ENCODE results near the gene NR6A1.

Gene NR6A1

DNA sequence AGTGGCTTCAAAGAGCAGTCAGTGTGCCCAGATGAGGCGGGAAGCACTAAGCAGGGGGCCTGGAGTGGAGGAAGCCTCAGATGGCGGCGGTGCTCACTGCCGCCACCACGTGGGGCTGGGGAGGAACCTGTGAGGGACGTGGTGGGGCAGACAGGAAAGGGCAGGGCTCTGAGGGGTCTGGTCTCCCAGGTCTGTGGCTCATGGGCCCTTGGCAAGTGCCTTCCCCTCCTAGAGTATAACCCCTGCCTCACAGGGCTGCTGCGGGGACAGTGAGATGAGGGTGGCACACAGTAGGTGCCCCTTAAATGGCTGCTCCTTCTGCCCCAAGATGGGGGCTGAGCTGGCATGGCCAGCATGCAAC, 290.5 kb downstream of the NR6A1 start (continued):
- no peak for TF ChIP-seq ZSCAN23 (tag by site-specific recombination; IDR thresholded peaks at IDR 0.05)
- TF ChIP-seq SCRT2 (tag by site-specific recombination; IDR thresholded peaks at IDR 0.05), result peak; percentile 66
- TF ChIP-seq ZNF426 (tag by site-specific recombination; IDR thresholded peaks at IDR 0.05), result no peak
- TF ChIP-seq ZNF423 (tag by site-specific recombination; IDR thresholded peaks at IDR 0.05), result no peak
- TF ChIP-seq ZNF354C (tag by site-specific recombination; IDR thresholded peaks at IDR 0.05; ENCODE audit: borderline replicate concordance, low read depth), result no peak
- no peak for TF ChIP-seq ZNF19 (tag by site-specific recombination; IDR thresholded peaks at IDR 0.05; ENCODE audit: low read depth)
- TF ChIP-seq, protein P1, sequence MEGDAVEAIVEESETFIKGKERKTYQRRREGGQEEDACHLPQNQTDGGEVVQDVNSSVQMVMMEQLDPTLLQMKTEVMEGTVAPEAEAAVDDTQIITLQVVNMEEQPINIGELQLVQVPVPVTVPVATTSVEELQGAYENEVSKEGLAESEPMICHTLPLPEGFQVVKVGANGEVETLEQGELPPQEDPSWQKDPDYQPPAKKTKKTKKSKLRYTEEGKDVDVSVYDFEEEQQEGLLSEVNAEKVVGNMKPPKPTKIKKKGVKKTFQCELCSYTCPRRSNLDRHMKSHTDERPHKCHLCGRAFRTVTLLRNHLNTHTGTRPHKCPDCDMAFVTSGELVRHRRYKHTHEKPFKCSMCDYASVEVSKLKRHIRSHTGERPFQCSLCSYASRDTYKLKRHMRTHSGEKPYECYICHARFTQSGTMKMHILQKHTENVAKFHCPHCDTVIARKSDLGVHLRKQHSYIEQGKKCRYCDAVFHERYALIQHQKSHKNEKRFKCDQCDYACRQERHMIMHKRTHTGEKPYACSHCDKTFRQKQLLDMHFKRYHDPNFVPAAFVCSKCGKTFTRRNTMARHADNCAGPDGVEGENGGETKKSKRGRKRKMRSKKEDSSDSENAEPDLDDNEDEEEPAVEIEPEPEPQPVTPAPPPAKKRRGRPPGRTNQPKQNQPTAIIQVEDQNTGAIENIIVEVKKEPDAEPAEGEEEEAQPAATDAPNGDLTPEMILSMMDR (tag by site-specific recombination; IDR thresholded peaks at IDR 0.05), result peak; percentile 63
- TF ChIP-seq GLIS1 (tag by site-specific recombination; IDR thresholded peaks at IDR 0.05), result peak; percentile 79
- TF ChIP-seq, protein P2, sequence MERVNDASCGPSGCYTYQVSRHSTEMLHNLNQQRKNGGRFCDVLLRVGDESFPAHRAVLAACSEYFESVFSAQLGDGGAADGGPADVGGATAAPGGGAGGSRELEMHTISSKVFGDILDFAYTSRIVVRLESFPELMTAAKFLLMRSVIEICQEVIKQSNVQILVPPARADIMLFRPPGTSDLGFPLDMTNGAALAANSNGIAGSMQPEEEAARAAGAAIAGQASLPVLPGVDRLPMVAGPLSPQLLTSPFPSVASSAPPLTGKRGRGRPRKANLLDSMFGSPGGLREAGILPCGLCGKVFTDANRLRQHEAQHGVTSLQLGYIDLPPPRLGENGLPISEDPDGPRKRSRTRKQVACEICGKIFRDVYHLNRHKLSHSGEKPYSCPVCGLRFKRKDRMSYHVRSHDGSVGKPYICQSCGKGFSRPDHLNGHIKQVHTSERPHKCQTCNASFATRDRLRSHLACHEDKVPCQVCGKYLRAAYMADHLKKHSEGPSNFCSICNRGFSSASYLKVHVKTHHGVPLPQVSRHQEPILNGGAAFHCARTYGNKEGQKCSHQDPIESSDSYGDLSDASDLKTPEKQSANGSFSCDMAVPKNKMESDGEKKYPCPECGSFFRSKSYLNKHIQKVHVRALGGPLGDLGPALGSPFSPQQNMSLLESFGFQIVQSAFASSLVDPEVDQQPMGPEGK (tag by site-specific recombination; IDR thresholded peaks at IDR 0.05), result peak; percentile 44; the same call in 1 of the 2 replicates
- no peak for TF ChIP-seq ZFP69B (tag by site-specific recombination; IDR thresholded peaks at IDR 0.05)
- no peak for TF ChIP-seq ZNF843 (tag by site-specific recombination; IDR thresholded peaks at IDR 0.05)
- TF ChIP-seq, protein P3, sequence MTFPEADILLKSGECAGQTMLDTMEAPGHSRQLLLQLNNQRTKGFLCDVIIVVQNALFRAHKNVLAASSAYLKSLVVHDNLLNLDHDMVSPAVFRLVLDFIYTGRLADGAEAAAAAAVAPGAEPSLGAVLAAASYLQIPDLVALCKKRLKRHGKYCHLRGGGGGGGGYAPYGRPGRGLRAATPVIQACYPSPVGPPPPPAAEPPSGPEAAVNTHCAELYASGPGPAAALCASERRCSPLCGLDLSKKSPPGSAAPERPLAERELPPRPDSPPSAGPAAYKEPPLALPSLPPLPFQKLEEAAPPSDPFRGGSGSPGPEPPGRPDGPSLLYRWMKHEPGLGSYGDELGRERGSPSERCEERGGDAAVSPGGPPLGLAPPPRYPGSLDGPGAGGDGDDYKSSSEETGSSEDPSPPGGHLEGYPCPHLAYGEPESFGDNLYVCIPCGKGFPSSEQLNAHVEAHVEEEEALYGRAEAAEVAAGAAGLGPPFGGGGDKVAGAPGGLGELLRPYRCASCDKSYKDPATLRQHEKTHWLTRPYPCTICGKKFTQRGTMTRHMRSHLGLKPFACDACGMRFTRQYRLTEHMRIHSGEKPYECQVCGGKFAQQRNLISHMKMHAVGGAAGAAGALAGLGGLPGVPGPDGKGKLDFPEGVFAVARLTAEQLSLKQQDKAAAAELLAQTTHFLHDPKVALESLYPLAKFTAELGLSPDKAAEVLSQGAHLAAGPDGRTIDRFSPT (tag by site-specific recombination; IDR thresholded peaks at IDR 0.05), result peak; percentile 35; the same call in 1 of the 2 replicates
- TF ChIP-seq, protein P4, sequence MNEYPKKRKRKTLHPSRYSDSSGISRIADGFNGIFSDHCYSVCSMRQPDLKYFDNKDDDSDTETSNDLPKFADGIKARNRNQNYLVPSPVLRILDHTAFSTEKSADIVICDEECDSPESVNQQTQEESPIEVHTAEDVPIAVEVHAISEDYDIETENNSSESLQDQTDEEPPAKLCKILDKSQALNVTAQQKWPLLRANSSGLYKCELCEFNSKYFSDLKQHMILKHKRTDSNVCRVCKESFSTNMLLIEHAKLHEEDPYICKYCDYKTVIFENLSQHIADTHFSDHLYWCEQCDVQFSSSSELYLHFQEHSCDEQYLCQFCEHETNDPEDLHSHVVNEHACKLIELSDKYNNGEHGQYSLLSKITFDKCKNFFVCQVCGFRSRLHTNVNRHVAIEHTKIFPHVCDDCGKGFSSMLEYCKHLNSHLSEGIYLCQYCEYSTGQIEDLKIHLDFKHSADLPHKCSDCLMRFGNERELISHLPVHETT (tag by site-specific recombination; IDR thresholded peaks at IDR 0.05), result no peak

DNA sequence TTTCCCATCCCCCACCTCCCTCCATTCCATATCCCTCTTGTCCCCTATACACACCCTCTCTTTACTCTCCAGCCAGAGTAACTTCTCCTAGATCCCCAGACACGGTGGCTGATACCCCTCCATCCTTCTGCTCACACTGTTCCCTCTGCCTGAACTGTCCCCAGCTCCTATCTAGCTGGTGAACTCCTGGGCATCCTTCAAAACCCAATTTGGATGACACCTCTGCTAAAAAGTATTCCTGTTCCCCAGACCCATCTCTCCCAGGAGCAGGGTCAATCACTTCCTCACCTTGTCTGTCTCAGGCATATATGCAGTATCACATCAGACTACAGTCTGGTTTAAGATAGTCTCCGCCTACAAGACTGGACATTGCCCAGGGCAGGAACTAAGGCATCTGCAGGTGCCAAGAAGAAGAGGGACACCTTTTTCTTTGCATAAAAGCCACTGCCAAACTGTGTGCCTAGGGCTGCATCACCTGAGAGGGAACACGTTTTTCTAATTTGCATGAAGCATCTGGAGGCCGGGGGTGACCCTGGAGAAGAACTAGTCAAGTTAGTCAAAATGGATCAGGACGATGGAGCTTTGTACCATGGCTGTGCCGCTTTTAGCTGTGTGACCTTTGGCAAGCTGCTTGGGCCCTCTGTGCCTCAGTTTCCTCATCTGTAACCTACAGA, 291.0 kb downstream of the NR6A1 start:
- ChIA-PET POLR2A (no interaction called here), CTCF (interaction anchor here (0.7 to 5.2 kb wide), 7 partner anchors 9 to 60 kb away, joined by 3 to 27 read pairs (median 3); no protein-coding TSS in a partner anchor)
- TF ChIP-seq ZNF354C (tag by site-specific recombination; IDR thresholded peaks at IDR 0.05; ENCODE audit: borderline replicate concordance, low read depth), result no peak
- no peak for TF ChIP-seq ZNF423 (tag by site-specific recombination; IDR thresholded peaks at IDR 0.05)
- TF ChIP-seq ZNF501 (tag by site-specific recombination; IDR thresholded peaks at IDR 0.05), result no peak
- TF ChIP-seq TRIM28 (IDR thresholded peaks at IDR 0.05; ENCODE audit: borderline replicate concordance, low read length), result no peak
- peak; percentile 95 for TF ChIP-seq ZFP3 (tag by site-specific recombination; IDR thresholded peaks at IDR 0.05; ENCODE audit: low read depth)
- no peak for TF ChIP-seq KLF10 (tag by site-specific recombination; IDR thresholded peaks at IDR 0.05)
- TF ChIP-seq ZEB2 (tag by site-specific recombination; IDR thresholded peaks at IDR 0.05), result no peak
- no peak for TF ChIP-seq ZNF16 (tag by site-specific recombination; IDR thresholded peaks at IDR 0.05; ENCODE audit: low read depth)
- no peaks in the 10 kb centered on the region for H3K4me1 ChIP-seq (ENCODE audit: control insufficient read depth, insufficient read depth, low read length)
- H3K4me3 ChIP-seq (ENCODE audit: low read depth, low read length), result no peak overlapping the region
- no peaks in the 10 kb centered on the region for H3K36me3 ChIP-seq (ENCODE audit: control insufficient read depth in 2 of 2, insufficient read depth in 1 of 2, low read length in 2 of 2)
- no peaks in the 10 kb centered on the region for H3K9me3 ChIP-seq (ENCODE audit: control insufficient read depth, insufficient read depth, low read depth, low read length)
- no peak overlapping the region for H3K27ac ChIP-seq (ENCODE audit: extremely low read depth, low read depth, low read length)

Data from HEK293 (cell line).